Activated CD4-positive, alpha-beta T cell treated with anti-CD3 and anti-CD28 coated beads, Interleukin-2, amount 50 U/mL, for 16 hours (primary cell): ENCODE measurements around the gene RAMP3.
"Not testable (repeated sequence)": the region's sequence is repeated elsewhere in the genome, so short reads cannot be mapped to it uniquely, and the experiment has no call there.

ENCODE experiments used
- DNase-seq: peaks from one replicate; pipeline ENCODE4 v3.0.0-alpha.2; 2020

Gene RAMP3

DNA sequence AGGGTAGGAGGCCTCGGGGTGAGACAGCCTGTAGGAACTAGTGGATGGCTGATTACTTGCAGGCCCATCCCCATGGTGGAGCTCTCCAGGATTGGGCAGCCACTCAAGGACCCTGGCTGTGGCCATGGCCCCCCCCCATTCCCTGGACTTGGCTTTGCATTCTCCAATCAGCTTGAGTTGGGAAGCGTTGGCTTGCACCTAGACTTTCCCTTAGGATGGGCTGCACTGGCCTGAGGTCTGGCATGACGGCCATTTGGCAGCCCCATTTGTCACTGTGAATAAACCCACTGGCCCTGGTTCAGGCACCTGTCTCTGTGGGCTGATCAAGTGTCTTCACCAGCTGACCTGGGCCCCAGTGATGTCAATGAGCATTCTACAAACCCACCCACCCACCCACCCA is 41.4 kb downstream of the RAMP3 start:
- no peak for DNase-seq

DNA sequence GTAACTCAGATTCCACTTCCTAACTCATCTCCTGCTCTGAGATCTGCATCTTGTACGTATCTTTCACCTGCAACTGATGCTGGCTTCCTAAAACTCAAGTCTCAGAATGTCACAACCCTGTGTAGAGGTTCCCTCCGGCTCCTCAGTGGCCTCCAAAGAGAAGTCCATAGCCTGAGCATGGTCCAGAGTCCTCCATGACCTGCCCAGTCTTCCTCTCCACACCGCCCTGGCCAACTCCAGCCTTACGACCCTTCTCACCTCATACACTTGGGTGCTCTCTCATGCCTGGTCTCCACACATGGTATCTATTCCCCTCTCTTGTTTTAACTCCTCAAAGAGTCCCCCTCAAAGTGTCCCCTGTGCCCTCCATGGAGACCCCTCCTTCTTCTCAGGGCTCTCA is 41.9 kb downstream of the RAMP3 start:
- no peak for DNase-seq

DNA sequence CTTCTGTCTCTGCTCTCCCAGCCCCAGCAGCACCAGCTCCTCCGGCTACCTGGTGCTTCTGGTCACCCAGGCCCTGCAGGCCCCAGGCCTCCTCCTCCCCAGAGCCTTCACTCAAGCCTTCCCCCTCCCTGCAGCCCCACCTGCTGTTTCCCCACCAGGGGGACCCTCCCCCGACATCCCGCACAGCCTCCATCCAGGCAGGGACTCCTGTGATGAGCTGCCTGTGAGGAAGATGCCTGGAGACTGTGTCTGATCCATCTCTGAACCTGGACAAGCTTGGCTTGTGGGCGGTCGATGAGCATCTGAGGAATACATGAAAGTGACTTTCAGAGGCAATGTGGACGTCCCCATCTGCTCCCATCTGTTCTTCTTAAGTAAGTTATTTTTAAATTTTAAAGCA is 45.0 kb downstream of the RAMP3 start:
- no peak for DNase-seq

DNA sequence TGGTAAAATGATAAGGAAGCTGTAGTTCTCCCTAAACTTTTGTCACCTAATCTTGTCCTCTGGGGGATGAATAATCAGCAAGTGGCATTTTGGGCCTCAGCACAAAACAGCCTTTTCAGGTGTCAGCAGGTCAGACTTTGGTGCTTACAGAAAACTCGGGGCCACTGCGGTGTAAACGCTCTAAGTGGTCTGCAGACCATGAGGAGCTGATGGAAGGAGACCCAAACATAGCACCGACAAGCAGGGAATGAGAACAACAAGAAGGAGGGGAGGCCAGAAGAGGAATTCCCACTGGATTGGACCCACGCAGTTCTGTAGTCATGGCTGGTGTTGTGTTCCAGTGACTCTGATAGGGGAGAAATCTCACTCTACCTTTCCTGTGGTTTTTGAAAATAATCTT is 45.4 kb downstream of the RAMP3 start:
- no peak for DNase-seq

- no peak for DNase-seq
Observed at GRCh38 chr7:45203459-45203858, 45.9 kb downstream of the RAMP3 start.

DNA sequence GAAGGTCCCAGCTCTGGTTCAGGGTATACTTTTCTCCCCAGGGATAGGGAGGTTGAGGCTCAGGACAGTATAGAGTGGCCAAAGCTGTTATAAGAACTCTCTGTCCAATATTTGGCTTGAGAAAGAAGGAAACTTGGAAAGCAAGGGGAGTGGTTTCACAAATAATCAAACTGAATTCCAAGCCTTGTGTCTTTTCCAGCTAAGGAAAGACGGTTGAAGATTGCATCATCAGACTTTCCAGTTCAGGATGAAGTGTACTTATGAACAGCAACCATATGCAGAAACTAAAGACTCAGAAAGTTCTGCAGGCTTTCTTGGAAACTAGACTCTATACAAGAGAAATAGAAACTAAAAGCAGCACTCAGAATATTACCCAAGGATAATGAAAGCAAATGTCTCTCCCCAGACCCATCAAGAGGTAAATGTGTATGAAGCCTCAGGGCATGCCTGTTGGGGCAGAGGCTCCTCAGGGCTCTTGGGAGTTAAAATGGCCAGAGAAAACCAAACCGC is 46.4 kb downstream of the RAMP3 start:
- peak; percentile 46 for DNase-seq

- not testable (repeated sequence) for DNase-seq
Observed at GRCh38 chr7:45206266-45206665, 48.7 kb downstream of the RAMP3 start.

- DNase-seq, result not testable (repeated sequence)
Observed at GRCh38 chr7:45209909-45210308, 52.3 kb downstream of the RAMP3 start.

DNA sequence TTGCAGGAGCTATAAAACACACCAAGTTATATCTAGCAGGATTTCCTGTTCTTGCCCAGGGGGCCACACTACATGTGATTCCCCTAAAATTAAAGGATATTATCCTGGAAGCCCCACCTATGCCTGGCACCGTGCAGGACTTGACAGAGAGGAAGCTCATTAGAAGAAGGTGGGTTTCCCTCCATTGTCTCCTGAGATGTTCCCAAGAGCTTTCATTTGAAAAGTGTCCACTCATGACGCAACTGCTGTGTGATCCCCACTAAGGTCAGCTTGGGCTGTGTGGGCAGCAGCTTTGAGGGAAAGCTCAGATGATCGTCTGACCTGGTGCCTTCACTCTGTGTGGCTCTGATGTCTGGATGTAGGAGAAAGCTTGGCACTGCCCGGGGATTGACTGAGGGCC is 53.5 kb downstream of the RAMP3 start:
- no peak for DNase-seq

DNA sequence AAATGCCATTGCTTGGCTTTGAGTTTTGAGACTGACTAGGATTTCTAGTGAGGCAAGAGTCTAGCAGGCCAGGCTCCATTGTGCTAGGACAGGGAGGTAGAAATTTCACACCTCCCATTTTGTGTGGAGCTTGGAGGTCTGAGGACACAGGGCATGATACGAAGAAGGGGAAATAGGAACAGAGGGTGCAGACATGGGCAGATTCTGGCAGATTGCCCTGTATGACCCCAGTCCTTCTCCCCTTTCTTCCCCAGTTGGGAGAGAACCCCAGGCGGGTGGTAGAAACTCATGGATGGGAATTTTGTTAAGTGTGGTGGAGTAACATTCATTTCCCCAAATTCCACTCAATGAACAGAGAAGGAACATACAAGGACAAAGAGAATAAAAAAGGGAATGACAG is 54.4 kb downstream of the RAMP3 start:
- DNase-seq, result no peak

GRCh38 chr7:45212606-45213005 is 55.0 kb downstream of the RAMP3 start:
- no peak for DNase-seq

- DNase-seq, result no peak
Observed at GRCh38 chr7:45215601-45216062, 58.0 kb downstream of the RAMP3 start.

GRCh38 chr7:45216181-45216580 is 58.6 kb downstream of the RAMP3 start:
- DNase-seq, result no peak

DNA sequence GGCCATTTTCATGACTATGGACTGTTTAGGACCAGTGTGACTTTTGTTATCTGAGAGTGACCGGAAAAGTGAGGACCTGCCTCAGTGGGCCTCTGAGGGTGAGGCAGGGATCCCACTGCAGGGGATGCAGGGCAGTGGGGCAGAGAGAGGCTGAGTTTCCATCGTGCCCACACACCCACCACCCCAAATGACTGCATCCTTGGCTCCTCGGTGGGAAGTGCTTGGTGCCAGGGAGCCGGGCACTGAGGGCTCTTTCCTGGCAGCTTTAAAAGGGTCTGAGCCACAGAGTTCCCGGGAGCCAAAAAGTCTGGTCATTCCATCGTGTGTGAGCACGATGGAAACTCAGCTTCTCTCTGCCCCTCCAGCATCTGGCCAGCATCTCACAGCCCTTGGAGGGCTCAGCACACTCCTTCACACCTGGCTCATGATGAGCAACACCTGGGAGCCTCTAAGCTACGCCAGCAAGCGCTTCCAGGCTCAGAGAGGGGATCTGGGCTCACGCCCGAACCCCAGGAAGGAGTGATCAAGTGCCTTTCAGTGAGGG is 59.1 kb downstream of the RAMP3 start:
- no peak for DNase-seq

DNA sequence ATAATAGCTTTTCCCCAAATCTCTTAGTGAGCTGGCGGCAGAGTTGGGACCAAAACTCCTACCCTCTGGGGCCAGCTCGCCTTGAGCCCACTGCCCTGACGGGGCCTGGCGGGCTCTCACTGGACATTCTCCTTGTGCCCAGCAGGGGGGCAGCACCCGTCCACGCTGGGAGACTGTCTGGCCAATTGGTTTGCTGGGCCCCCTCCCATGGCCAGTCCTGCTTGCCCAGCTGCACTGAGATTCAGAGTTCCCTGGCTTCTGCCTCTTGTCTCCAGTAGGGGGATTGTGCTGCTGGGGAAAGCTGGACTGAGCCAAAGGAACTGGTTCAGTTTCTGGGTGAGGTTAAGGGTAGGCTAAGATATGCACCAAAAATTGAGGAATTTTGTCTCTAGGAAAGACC is 59.8 kb downstream of the RAMP3 start:
- DNase-seq, result no peak

GRCh38 chr7:45219130-45219529 is 61.5 kb downstream of the RAMP3 start:
- DNase-seq, result no peak

- DNase-seq, result no peak
Observed at GRCh38 chr7:45219801-45220435, 62.3 kb downstream of the RAMP3 start.

- DNase-seq, result no peak
Observed at GRCh38 chr7:45220846-45221618, 63.4 kb downstream of the RAMP3 start.

DNA sequence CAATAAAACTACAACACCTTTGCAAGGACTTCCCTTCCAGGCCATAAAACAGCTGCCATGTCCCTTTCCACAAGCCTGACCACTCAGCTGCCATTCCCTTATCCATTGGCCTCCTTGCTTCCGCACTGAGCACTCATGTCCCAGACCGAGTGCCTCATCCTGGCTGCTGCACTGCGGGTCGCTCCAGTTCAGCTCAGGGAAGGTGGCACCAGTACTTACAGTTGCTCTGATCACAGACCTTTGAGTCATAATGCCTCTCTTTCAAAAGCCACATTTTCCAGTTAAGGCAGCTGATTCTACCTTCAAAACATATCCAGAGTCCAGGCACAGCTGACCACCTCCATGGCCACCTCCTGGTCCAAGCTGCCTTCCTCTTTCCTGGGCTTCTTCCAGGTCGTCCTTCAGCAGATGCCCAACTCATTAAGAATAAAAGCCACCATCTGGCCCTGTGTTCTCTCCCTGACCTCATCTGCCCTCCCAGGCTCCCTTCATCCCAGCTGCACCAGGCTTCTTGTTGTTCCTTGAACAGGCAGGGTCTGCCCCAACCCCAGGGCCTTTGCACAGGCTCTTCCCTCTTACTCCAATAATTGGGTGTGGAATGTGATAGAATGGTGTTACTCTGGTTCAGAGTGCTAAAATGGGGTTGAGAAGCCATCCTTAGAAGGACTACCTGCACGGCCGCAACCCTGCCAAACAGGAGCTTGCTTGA is 64.5 kb downstream of the RAMP3 start:
- DNase-seq, result no peak

GRCh38 chr7:45223078-45223477 is 65.5 kb downstream of the RAMP3 start:
- no peak for DNase-seq

DNA sequence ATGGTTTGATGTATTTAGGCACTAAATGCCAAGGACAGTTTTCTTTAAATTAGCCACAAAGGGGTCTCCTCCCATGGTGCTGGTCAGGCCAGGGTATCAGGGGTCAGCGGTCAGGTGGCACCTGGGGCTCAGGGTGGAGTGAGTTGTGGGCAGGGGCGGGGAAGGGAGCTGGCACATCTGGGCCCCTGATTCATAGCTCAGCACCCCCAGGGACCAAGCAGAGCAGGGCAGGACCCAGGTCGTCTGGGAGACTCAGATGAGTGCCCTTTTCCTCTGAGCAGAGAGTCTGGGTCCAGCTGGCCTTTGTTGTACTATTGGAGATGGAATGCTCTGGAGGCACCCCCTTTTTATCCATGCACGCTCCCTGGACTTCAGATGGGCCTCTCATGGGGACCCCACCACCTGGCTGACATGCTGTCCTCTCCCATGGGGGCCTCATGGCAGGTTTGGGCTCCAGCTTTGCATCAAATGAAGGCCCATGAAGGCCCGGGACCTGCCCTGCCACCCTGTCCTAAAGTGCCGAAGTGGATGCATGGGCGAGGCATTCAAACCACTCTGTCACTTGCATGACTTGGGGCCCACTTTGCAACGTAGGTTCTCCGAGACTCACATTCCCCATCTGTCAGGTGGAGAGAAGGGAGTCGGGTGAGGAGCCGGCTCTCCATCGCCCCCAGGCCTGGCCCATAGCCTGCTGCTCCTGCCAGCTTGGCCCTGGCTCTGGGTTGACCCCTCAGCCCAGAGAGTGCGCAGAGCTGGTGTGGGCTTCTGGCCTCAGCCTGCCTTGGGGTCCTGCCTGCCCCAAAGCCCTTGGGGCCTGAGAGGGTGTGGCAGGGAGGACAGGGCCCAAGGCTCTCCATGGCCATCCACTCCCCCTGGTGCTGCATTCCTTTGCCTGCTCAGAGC is 66.4 kb downstream of the RAMP3 start:
- no peak for DNase-seq

GRCh38 chr7:45224832-45225231 is 67.2 kb downstream of the RAMP3 start:
- DNase-seq, result no peak
